BJ (cell line): ENCODE measurements around the gene ZWINT. TPM values are rescaled to one million over a fixed set of nuclear protein-coding genes. Genes with fewer than 3 reads are reported as not detected.

Experiments used
- CTCF ChIA-PET: fragments of 350-600 bp; formaldehyde crosslinking; extraction: SDS; loops from one replicate; lab custom pipeline; 2021; ENCODE audit warnings: antibody characterized with exemption, inconsistent platforms; lab: Yijun Ruan, JAX
- POLR2A ChIA-PET: fragments of 300-600 bp; sonication (Branson Sonifier 250); formaldehyde crosslinking; extraction: SDS; loops from one replicate; lab custom pipeline; 2021; ENCODE audit warnings: antibody characterized with exemption; lab: Charles Lee
- DNase-seq: peaks from one replicate; pipeline ENCODE4 v3.0.0-alpha.2; 2011; ENCODE audit warnings: low read depth
- H3K27me3 ChIP-seq: 2 replicates; pipeline ENCODE4 v1.6.0; 2011; ENCODE audit warnings: low read length; ENCODE audit not compliant: control insufficient read depth, insufficient read depth
- H3K36me3 ChIP-seq: 2 replicates; pipeline ENCODE4 v1.5.1; 2011; ENCODE audit warnings: low read length; ENCODE audit not compliant: control insufficient read depth, insufficient read depth
- H3K4me3 ChIP-seq: 2 replicates; pipeline ENCODE4 v1.5.1; 2011; ENCODE audit warnings: low read depth, mild to moderate bottlenecking, control low read depth, low read length
- CTCF ChIP-seq: IDR thresholded peaks from 2 replicates; pipeline ENCODE4 v1.5.1; 2011; ENCODE audit warnings: low read depth, mild to moderate bottlenecking, control low read depth, inconsistent platforms, low read length, moderate library complexity; ENCODE audit not compliant: insufficient read depth
- polyA plus RNA-seq: library from polyadenylated mRNA; depleted of rRNA; stranded (reverse); fragments of >200 nt; gene quantifications from 2 replicates; pipeline ENCODE4 v1.2.3, GENCODE V29; 2011

The ZWINT gene
- polyA plus RNA-seq, 1 experiment: 32.3 TPM

GRCh38 chr10:56346845-56347415, 14.1 kb downstream of the ZWINT start:
- DNase-seq: peak; percentile 9
- TF ChIP-seq CTCF: no peak
- CTCF ChIA-PET: interaction anchor here (0.6 kb wide), 1 partner anchor 623 kb away, joined by 3 read pairs; no protein-coding TSS in a partner anchor
- Histone ChIP-seq H3K36me3 (no peaks in the 10 kb centered on the region), H3K27me3 (no peaks in the 10 kb centered on the region), H3K4me3 (no peak overlapping the region)
- POLR2A ChIA-PET: interaction anchor here (0.7 kb wide), 1 partner anchor 8 kb away, joined by 4 read pairs; no protein-coding TSS in a partner anchor

GRCh38 chr10:56341612-56342011, 19.4 kb downstream of the ZWINT start:
- ChIA-PET POLR2A (no interaction called here), CTCF (no interaction called here)
- Histone ChIP-seq H3K4me3 (no peak overlapping the region), H3K36me3 (no peaks in the 10 kb centered on the region), H3K27me3 (no peaks in the 10 kb centered on the region)
- TF ChIP-seq CTCF: no peak
- DNase-seq: no peak

- no peak overlapping the region for H3K4me3 ChIP-seq
- no peak for DNase-seq
- no peaks in the 10 kb centered on the region for H3K36me3 ChIP-seq
- H3K27me3 ChIP-seq: no peaks in the 10 kb centered on the region
- ChIA-PET CTCF (no interaction called here), POLR2A (no interaction called here)
- TF ChIP-seq CTCF: no peak
These were observed 31.1 kb downstream of the ZWINT start for GRCh38 chr10:56329961-56330360.

- ChIA-PET CTCF (no interaction called here), POLR2A (no interaction called here)
- no peak for TF ChIP-seq CTCF
These were observed 33.9 kb downstream of the ZWINT start for GRCh38 chr10:56327118-56327517.

GRCh38 chr10:56319386-56319785, 41.7 kb downstream of the ZWINT start:
- ChIA-PET CTCF (no interaction called here), POLR2A (no interaction called here)
- no peak for TF ChIP-seq CTCF
- DNase-seq: no peak
- Histone ChIP-seq H3K36me3 (no peaks in the 10 kb centered on the region), H3K4me3 (no peak overlapping the region), H3K27me3 (no peaks in the 10 kb centered on the region)

More at GRCh38 chr10:56327118-56327517, 33.9 kb downstream of the ZWINT start:
- Histone ChIP-seq H3K4me3 (no peak overlapping the region), H3K36me3 (no peaks in the 10 kb centered on the region), H3K27me3 (no peaks in the 10 kb centered on the region)
- DNase-seq: no peak
